Neural cell (in vitro differentiated cells): Measurements from ENCODE around the gene FCRL1.

Experiments used
- CTCF ChIP-seq: fragments of 450-650 bp; IDR thresholded peaks from 2 replicates; pipeline ENCODE4 v1.5.1; 2014; ENCODE audit warnings: antibody characterized with exemption, mild to moderate bottlenecking, moderate library complexity; ENCODE audit not compliant: poor library complexity, severe bottlenecking
- POLR2AphosphoS5 ChIP-seq: IDR thresholded peaks from 2 replicates; pipeline ENCODE4 v1.6.1; 2012
- REST ChIP-seq: IDR thresholded peaks from 2 replicates; pipeline ENCODE4 v1.6.1; 2012; ENCODE audit warnings: borderline replicate concordance
- TAF1 ChIP-seq: IDR thresholded peaks from 2 replicates; pipeline ENCODE4 v1.6.1; 2012; ENCODE audit warnings: low read depth

DNA sequence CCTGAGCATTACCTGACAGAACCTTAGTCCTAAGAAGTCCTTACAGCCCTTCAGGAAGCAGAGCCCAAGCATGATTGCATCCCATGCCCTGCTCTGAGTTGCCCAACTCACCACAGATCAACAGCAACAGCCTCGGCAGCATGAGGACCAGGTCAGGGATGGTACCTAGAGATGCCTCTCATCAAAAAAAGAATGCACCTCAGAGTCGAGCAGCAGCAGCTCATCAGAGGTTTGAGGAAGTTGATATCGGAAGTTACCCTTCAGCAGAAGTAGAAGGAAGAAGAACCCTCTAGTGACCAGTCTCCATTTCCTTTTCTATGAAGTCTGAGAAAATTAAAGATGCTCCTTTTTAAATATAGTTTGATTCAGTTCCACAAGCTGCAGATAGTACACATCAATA, at the start of gene FCRL1:
- TF ChIP-seq CTCF (no peak), REST (no peak), POLR2AphosphoS5 (no peak), TAF1 (no peak)
